Uterus (tissue), 2 donors: ENCODE data around the gene ERFL.

Source experiments
- CTCF ChIP-seq, 4 experiments: fragments of 200-600 bp in 2 of 4; fragments of 450-650 bp in 2 of 4; sonication (generic) in 2 of 4; IDR thresholded peaks; one replicate each; pipeline ENCODE4 v1.5.1; 2016 to 2019; ENCODE audit warnings: antibody characterized with exemption in 4 of 4, mild to moderate bottlenecking in 2 of 4, moderate library complexity in 1 of 4
- POLR2A ChIP-seq, 2 donors: fragments of 450-650 bp; IDR thresholded peaks; one replicate each; pipeline ENCODE4 v1.6.1; 2016; ENCODE audit warnings: antibody characterized with exemption in 2 of 2, mild to moderate bottlenecking in 1 of 2, moderate library complexity in 1 of 2

GRCh38 chr19:41876847-41877832 lies 51.1 kb downstream of the ERFL start, which contains the start of gene CD79A:
- TF ChIP-seq CTCF (IDR thresholded peaks at IDR 0.05) (no peak), POLR2A (IDR thresholded peaks at IDR 0.05) (no peak)
